ENCODE data around the gene RAPH1. TPM values are rescaled to one million over a fixed set of nuclear protein-coding genes. Genes with fewer than 3 reads are reported as not detected.
"Not testable (repeated sequence)": the region's sequence is repeated elsewhere in the genome, so short reads cannot be mapped to it uniquely, and the experiment has no call there.

RAPH1 gene
- total RNA-seq, 2 donors from 2014 or later = 10.4 to 13.5 TPM

DNA sequence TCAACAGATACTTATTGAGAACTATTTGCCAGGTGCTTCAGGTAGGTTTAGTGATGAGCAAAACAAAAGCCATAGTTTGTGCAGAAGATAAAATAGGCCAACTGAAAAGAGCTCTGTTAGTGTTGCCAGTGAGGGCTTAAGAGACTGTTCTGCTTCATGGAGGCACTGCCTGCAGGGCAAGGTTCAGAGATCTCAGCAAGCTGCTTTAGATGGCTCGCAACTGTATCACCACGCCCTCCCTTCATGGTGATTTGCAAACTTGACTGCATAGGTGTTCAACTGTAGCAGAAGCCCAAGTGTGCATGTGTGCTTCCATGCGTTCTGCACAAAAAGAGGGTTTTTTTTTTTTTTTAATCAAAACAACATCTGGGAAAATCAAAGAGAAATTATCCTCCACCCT lies 84.5 kb downstream of the RAPH1 start:
- peaks cover 84% of the 10 kb centered on the region for H3K36me3 Mint-ChIP-seq (ENCODE audit: low read depth)
- H3K9me3 Mint-ChIP-seq = no peaks in the 10 kb centered on the region
- H3K27me3 Mint-ChIP-seq = no peaks in the 10 kb centered on the region
- no peak overlapping the region for H3K27ac Mint-ChIP-seq
- H3K4me3 Mint-ChIP-seq = no peak overlapping the region
- H3K4me1 Mint-ChIP-seq = peaks cover 10% of the 10 kb centered on the region
- no peak for ATAC-seq (replicated peaks)

DNA sequence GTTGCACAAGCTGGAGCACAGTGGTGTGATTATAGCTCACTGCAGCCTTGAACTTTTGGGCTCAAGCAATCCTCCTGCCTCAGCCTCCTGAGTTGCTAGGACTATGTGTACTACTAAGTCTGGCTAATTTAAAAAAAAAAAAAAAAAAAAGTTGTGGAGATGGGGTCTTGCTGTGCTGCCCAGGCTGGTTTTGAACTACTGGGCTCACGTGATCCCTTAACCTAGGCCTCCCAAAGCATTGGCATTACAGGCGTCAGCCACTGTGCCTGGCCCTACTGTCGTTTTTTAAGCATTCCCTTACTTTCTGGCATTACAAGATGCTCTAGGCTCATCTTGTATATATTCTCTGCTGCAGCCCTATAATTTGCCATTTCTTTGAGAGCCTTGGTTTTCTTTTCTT lies 88.3 kb downstream of the RAPH1 start:
- Mint-ChIP-seq H3K27me3 (no peaks in the 10 kb centered on the region), H3K36me3 (ENCODE audit: low read depth) (peaks cover 96% of the 10 kb centered on the region), H3K27ac (peak overlapping the region; percentile 44), H3K9me3 (no peaks in the 10 kb centered on the region), H3K4me1 (peaks cover 15% of the 10 kb centered on the region), H3K4me3 (no peak overlapping the region)
- ATAC-seq (replicated peaks) = no peak

DNA sequence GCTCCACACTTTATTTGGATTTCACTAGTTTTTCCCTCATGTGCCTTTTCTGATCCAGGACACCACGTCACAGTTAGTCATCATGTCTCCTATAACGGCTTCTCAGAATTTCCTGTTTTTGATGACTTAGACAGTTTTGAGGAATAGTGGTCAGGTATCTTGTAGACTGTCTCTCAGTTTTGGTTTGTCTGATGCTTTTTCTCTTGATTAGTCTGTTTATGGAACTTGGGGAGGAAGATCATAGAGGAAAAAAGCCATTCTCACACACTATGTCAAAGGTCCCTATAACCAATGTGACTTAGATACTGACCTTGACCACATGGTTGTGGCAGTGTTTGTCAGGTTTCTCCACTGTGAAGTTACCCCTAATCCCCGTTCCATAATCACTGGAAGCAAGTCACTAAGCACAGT lies 89.0 kb downstream of the RAPH1 start:
- Mint-ChIP-seq H3K4me3 (peak overlapping the region; percentile 0), H3K36me3 (ENCODE audit: low read depth) (peaks cover 96% of the 10 kb centered on the region), H3K4me1 (peaks cover 18% of the 10 kb centered on the region), H3K27ac (peak overlapping the region; percentile 44), H3K9me3 (no peaks in the 10 kb centered on the region), H3K27me3 (no peaks in the 10 kb centered on the region)
- peak; percentile 93 for ATAC-seq (replicated peaks)

DNA sequence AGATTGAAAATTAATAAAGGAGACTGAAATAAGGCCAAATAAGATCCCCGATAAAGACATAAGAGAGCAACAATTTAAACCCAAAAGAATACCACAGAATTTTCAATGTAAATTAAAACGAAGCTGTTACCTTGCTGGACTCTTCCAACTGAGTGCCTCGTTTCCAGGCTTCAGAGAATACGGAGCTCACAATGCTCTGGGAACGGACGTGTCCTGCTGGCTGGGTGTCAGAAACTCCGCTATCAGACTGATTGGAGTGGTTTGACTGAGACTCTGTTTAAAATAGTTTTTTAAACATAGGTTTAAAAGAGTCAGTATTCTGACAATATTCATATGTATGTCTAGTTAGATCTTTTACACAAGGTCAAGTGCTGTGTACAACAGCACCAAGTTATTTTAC lies 90.4 kb downstream of the RAPH1 start:
- Mint-ChIP-seq H3K9me3 (no peaks in the 10 kb centered on the region), H3K4me3 (no peak overlapping the region), H3K27ac (no peak overlapping the region), H3K27me3 (no peaks in the 10 kb centered on the region), H3K4me1 (peaks cover 18% of the 10 kb centered on the region), H3K36me3 (ENCODE audit: low read depth) (peaks cover 92% of the 10 kb centered on the region)
- no peak for ATAC-seq (replicated peaks)

DNA sequence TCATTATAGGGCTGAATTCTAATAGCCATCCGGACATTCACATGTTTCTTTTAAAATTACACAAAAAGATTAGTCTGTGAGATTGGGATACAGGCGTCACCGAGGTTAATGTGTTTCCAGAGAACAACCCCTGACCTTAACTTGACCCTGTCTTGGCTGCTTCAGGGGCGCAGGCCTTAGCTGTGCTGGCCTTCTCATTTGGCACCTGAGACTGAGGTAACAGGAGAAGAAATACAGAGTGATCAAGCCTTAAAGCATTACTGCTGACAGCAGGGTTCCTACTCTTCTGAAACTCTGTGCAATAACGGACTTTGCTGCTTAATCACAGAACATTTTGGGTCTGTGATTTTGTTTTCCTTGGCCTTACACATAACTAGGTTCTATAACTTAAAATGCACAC lies 92.6 kb downstream of the RAPH1 start:
- Mint-ChIP-seq H3K4me1 (peaks cover 18% of the 10 kb centered on the region), H3K27ac (no peak overlapping the region), H3K27me3 (no peaks in the 10 kb centered on the region), H3K4me3 (no peak overlapping the region), H3K9me3 (no peaks in the 10 kb centered on the region), H3K36me3 (ENCODE audit: low read depth) (peaks cover 90% of the 10 kb centered on the region)
- no peak for ATAC-seq (replicated peaks)

DNA sequence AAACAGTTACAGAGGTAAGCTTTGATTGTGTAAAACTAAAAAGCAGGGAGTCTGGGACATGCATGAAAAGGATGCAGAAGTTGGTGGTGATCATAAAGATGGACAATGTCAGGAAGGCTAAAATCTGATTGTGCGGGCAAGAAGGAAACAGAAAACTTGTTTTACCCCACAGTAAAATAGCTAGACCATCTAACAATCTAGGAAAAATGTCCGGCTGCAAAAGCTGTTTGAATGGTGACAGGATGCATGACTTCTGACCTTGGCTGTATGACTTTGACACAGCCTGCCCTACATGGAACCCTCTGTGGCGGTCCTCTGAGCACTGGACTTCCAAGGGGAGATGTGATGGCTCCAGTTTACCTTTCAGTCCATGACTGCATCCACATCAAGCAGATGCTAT lies 93.6 kb downstream of the RAPH1 start:
- Mint-ChIP-seq H3K27me3 (no peaks in the 10 kb centered on the region), H3K4me3 (no peak overlapping the region), H3K27ac (no peak overlapping the region), H3K36me3 (ENCODE audit: low read depth) (peaks cover 90% of the 10 kb centered on the region), H3K9me3 (no peaks in the 10 kb centered on the region), H3K4me1 (peaks cover 16% of the 10 kb centered on the region)
- ATAC-seq (replicated peaks) = no peak

DNA sequence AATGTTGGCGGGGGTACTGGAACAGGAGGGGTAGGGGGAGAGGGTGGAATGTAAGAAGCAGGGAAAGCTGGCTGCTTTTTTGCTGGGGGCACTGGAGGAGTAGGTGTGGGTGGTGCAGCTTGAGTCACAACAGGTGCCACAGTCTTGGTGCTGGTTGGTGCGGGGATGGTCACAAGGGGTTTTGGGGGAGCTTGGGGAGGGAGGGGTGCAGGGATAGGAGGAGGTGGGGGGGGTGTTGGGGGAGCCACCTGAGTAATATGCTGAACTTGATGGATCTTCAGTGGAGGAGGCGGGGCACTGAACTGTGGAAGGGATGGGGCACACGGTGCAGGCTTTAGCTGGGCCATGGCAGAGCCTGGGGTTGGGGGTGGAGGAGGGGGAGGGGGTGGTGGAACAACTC lies 94.4 kb downstream of the RAPH1 start:
- Mint-ChIP-seq H3K4me3 (no peak overlapping the region), H3K27me3 (no peaks in the 10 kb centered on the region), H3K36me3 (ENCODE audit: low read depth) (peaks cover 84% of the 10 kb centered on the region), H3K27ac (no peak overlapping the region), H3K9me3 (no peaks in the 10 kb centered on the region), H3K4me1 (peaks cover 8% of the 10 kb centered on the region)
- no peak for ATAC-seq (replicated peaks)

DNA sequence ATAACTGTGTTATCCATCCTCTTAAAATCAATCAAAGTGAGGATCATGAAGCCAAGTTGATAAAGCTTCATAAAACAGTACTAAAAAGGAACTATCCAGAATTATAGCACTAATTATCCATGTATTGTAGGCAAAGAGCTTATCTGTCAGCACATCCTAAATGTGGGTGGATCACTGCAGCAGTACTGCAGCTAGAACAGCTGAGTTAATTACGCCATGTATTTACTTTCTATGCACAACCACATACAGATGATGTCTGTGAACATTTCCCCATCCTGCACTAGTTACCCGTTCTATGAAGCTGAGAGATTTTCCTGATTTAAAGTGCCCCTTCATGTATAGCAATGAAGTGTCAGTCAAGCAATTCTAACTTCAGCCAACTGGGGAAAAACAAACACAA lies 96.6 kb downstream of the RAPH1 start:
- H3K36me3 Mint-ChIP-seq (ENCODE audit: low read depth) = peaks cover 70% of the 10 kb centered on the region
- ATAC-seq (replicated peaks) = no peak
- H3K27me3 Mint-ChIP-seq = no peaks in the 10 kb centered on the region
- H3K9me3 Mint-ChIP-seq = no peaks in the 10 kb centered on the region
- no peak overlapping the region for H3K4me3 Mint-ChIP-seq
- H3K27ac Mint-ChIP-seq = no peak overlapping the region
- peaks cover 4% of the 10 kb centered on the region for H3K4me1 Mint-ChIP-seq

DNA sequence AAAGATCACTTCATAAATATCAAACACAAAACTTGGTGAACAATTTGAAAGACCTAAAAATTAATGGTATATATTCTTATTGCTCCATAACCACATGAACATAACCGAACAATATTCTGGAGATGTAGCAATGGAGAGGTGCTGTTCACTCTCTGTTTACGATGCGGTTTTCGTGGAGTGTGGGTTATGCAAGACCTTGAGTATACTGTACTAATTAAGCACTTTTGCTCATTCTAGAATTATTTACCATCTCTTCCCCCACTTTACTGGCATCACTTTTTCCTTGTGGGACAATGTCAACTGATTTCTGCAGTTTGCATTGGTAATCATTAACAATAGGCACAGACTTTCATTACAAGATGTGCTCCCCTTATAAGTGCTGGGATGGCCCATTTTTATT lies 97.6 kb downstream of the RAPH1 start:
- ATAC-seq (replicated peaks) = no peak
- Mint-ChIP-seq H3K27ac (no peak overlapping the region), H3K4me3 (no peak overlapping the region), H3K27me3 (no peaks in the 10 kb centered on the region), H3K4me1 (peaks cover 4% of the 10 kb centered on the region), H3K9me3 (no peaks in the 10 kb centered on the region), H3K36me3 (ENCODE audit: low read depth) (peaks cover 65% of the 10 kb centered on the region)

DNA sequence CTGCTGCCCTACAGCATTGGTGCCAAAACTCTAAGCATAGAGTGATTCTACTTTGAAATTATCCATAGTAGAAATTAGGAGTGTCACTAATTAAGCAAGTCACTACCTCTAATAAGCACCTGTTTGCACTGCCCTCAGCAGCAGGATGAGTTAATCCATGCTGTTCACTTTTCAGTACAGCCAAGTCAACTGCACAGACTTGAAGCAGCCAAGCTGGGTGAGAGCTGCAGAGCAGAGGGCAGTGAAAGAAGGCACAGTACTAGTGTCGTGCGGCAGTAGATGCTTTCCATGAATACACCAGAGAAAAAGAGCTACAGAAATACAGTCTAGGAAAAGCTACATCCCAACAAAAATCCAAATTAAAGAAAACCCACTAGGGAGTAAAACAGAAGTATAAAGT lies 98.6 kb downstream of the RAPH1 start:
- peaks cover 4% of the 10 kb centered on the region for H3K4me1 Mint-ChIP-seq

DNA sequence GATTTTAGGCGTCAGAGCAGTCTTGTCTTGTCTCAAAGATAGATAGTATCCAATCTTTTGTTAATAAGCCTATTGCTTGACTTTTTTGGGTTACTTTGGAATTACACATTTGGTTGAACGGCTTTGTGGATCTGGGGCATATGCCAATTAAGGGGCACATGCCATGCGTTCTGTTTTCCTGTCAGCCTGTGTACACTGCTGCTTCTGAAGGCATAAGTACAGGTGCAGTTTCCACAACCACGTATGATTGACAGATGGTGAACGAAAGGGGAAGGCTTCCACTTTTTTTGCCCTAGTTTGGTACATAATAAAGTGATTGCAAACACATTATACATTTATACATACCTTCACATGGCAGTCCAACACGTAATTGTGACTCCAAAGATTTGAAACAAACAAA lies 102.3 kb downstream of the RAPH1 start:
- Mint-ChIP-seq H3K27ac (no peak overlapping the region), H3K4me3 (no peak overlapping the region), H3K9me3 (no peaks in the 10 kb centered on the region), H3K36me3 (ENCODE audit: low read depth) (peaks cover 41% of the 10 kb centered on the region), H3K4me1 (no peaks in the 10 kb centered on the region), H3K27me3 (no peaks in the 10 kb centered on the region)
- ATAC-seq (replicated peaks) = no peak

More for the DNA sequence above, 98.6 kb downstream of the RAPH1 start:
- Mint-ChIP-seq H3K27ac (no peak overlapping the region), H3K9me3 (no peaks in the 10 kb centered on the region), H3K27me3 (no peaks in the 10 kb centered on the region), H3K4me3 (no peak overlapping the region), H3K36me3 (ENCODE audit: low read depth) (peaks cover 58% of the 10 kb centered on the region)
- no peak for ATAC-seq (replicated peaks)

DNA sequence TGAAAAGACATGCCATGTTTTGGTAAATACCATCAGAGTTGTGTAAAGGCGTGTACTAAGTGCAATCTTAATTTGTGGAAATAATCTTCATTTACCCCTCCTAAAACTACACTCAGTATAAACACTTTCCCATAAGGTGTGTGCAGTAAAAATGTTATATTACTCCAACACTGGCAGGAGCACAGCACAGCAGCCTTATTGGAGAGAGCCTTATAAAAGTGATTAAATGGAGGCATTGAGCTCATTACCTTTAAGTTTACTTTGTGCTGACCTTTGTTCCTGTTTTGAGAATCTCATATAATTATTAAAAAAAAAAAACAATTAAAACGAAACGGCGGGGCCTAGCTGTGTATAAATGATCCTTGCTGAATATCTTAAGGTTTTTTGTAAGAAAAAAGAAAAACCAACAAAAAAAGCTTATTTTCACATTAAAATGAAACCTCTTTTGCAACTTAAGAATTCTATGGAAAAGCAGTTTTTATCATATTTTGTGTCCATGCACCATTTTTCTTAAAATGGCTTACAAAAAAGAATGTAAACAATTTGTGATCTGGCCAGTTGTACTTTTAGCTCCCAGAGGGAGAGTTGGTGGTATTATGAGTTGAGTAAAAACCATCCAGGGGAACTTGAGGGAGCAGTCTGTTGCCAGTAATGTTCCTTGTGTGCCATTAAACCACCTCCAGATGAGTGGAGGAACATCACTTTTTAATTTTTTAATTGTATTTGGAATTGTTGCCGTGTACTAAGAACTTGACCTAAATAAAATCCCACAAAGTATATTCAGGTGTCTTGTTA lies 103.5 kb downstream of the RAPH1 start:
- no peak for ATAC-seq (replicated peaks)
- H3K27ac Mint-ChIP-seq = no peak overlapping the region
- no peak overlapping the region for H3K4me3 Mint-ChIP-seq
- no peaks in the 10 kb centered on the region for H3K9me3 Mint-ChIP-seq
- H3K27me3 Mint-ChIP-seq = no peaks in the 10 kb centered on the region
- H3K4me1 Mint-ChIP-seq = no peaks in the 10 kb centered on the region
- peaks cover 41% of the 10 kb centered on the region for H3K36me3 Mint-ChIP-seq (ENCODE audit: low read depth)

DNA sequence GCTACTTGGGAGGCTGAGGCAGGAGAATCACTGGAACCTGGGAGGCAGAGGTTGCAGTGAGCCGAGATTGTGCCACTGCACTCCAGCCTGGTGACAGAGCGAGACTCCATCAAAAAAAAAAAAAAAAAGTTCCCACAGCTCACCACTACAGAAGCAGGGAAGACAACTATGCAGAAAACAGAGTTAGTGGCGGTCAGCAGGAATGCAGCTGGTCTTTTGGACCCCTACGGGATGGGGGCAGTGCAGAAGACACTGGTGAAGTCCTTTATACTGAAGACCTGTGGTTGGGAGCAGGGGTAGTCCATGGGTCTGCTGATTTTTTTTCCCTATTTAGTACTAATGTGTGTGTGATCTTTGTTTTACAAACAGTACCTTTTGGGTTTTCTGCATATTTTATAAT lies 105.5 kb downstream of the RAPH1 start:
- peaks cover 36% of the 10 kb centered on the region for H3K36me3 Mint-ChIP-seq (ENCODE audit: low read depth)
- H3K27ac Mint-ChIP-seq; H3K4me3 Mint-ChIP-seq; H3K9me3 Mint-ChIP-seq; ATAC-seq (replicated peaks); H3K4me1 Mint-ChIP-seq; H3K27me3 Mint-ChIP-seq: not testable (repeated sequence)

DNA sequence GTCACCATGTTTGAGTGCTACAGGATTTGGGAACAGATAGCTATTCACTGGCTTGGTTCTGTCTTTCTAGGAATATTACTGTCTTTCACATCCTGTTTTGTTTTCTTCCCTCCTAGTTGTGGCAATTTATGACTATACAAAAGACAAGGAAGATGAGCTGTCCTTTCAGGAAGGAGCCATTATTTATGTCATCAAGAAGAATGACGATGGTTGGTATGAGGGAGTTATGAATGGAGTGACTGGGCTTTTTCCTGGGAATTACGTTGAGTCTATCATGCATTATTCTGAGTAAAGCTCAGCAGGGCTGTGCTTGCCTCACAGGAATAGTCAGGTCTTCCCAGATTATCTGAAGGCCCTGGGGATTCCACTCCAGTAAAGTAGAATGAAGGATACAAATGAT lies 108.0 kb downstream of the RAPH1 start:
- no peaks in the 10 kb centered on the region for H3K9me3 Mint-ChIP-seq
- no peak overlapping the region for H3K4me3 Mint-ChIP-seq
- no peaks in the 10 kb centered on the region for H3K4me1 Mint-ChIP-seq
- H3K27ac Mint-ChIP-seq = no peak overlapping the region
- peaks cover 22% of the 10 kb centered on the region for H3K36me3 Mint-ChIP-seq (ENCODE audit: low read depth)
- H3K27me3 Mint-ChIP-seq = no peaks in the 10 kb centered on the region
- ATAC-seq (replicated peaks) = no peak

DNA sequence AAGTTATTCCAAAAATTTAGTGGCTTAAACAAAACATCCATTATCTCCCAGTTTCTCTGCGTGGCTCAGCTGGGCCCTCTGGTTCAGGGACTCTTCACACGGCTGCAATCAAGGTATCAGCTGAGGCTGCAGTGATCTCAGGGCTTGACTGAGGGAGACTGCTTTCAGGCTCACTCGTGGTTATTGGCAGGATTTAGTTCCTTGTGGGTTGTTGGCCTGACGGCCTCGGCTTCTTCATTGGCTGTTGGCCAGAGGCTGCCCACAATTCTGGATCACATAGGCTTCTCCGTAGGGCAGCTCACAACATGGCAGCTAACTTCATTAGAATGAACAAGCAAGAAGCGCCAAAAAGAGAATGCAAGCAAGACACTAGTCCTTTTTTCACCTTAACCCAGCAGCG lies 116.8 kb downstream of the RAPH1 start:
- peaks cover 5% of the 10 kb centered on the region for H3K9me3 Mint-ChIP-seq
- no peak overlapping the region for H3K27ac Mint-ChIP-seq
- no peak for ATAC-seq (replicated peaks)
- H3K4me3 Mint-ChIP-seq = no peak overlapping the region
- no peaks in the 10 kb centered on the region for H3K4me1 Mint-ChIP-seq
- H3K27me3 Mint-ChIP-seq = no peaks in the 10 kb centered on the region
- peaks cover 49% of the 10 kb centered on the region for H3K36me3 Mint-ChIP-seq (ENCODE audit: low read depth)

DNA sequence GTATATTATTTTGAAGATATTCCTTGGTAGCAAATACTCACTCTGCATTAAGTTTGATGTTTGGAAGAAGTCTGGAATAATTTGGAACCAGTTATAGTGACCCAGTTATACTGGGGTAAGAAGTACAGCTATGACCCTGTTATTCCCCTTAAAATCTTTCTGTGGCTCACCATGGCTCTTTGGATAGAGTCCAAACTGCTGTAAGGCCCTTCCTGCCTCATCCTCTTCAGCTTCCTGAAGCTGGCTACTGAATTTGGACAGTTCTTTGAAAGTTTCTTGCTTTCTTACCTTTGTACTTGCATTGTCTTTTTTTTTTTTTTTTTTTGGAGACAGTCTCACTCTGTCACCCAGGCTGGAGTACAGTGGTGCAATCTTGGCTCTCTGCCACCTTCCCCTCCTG lies 121.3 kb downstream of the RAPH1 start:
- Mint-ChIP-seq H3K36me3 (ENCODE audit: low read depth) (peaks cover 45% of the 10 kb centered on the region), H3K4me3 (no peak overlapping the region), H3K27me3 (no peaks in the 10 kb centered on the region), H3K4me1 (no peaks in the 10 kb centered on the region), H3K27ac (no peak overlapping the region), H3K9me3 (peaks cover 5% of the 10 kb centered on the region)
- ATAC-seq (replicated peaks) = no peak

Measured in activated T-helper 17 cell treated with anti-CD3 and anti-CD28 coated beads, Interleukin-2, amount 50 U/mL, for 72 hours (primary cell).